Measurements from ENCODE around the gene RSU1.

RSU1 gene

GRCh38 chr10:16794005-16794404 is 23.2 kb downstream of the RSU1 start:
- ChIA-PET CTCF (no interaction called here), POLR2A (ENCODE audit: low non-redundant PET) (no interaction called here)
- H3K27ac ChIP-seq: no peak overlapping the region
- no peak for TF ChIP-seq CTCF (conservative IDR thresholded peaks at IDR 0.05; ENCODE audit: low read depth)
- no peak for DNase-seq (ENCODE audit: low spot score)

DNA sequence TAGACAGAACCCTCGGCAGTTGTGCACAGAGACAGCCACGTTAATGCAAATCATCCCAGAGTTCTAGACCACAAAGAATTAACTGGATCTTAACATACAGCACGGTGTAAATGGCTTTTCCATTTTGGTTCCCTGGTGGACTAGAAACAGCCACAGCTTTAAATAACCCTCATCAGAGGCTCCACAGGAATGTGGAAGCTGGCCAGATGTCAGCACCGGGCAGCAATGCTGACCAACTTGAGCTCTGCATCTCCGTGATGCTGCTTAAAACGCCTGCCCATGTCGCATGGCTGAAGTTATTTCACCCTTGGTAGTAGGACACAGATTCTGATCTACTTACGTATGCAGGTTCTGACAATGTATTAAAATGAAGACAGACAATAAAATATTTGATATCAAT is 24.5 kb downstream of the RSU1 start:
- DNase-seq (ENCODE audit: low spot score): no peak
- ChIA-PET POLR2A (ENCODE audit: low non-redundant PET) (no interaction called here), CTCF (interaction anchor here (0.5 to 0.7 kb wide), 2 partner anchors 16 to 615 kb away, joined by 3 to 4 read pairs; no protein-coding TSS in a partner anchor)
- H3K27ac ChIP-seq: no peak overlapping the region
- TF ChIP-seq CTCF (conservative IDR thresholded peaks at IDR 0.05; ENCODE audit: low read depth): no peak

- ChIA-PET POLR2A (ENCODE audit: low non-redundant PET) (interaction anchor here (0.6 kb wide), 1 partner anchor 993 kb away, joined by 3 read pairs; no protein-coding TSS in a partner anchor), CTCF (interaction anchor here (0.6 kb wide), 1 partner anchor 29 kb away, joined by 4 read pairs; no protein-coding TSS in a partner anchor)
- H3K27ac ChIP-seq: no peak overlapping the region
- no peak for TF ChIP-seq CTCF (conservative IDR thresholded peaks at IDR 0.05; ENCODE audit: low read depth)
- no peak for DNase-seq (ENCODE audit: low spot score)
Measured at GRCh38 chr10:16789765-16790164, 27.5 kb downstream of the RSU1 start.

GRCh38 chr10:16789261-16789660 is 28.0 kb downstream of the RSU1 start:
- no peak overlapping the region for H3K27ac ChIP-seq
- TF ChIP-seq CTCF (conservative IDR thresholded peaks at IDR 0.05; ENCODE audit: low read depth): no peak
- ChIA-PET CTCF (interaction anchor here (0.6 kb wide), 1 partner anchor 468 kb away, joined by 4 read pairs; no protein-coding TSS in a partner anchor), POLR2A (ENCODE audit: low non-redundant PET) (interaction anchor here (0.6 kb wide), 1 partner anchor 994 kb away, joined by 3 read pairs; no protein-coding TSS in a partner anchor)
- DNase-seq (ENCODE audit: low spot score): no peak

GRCh38 chr10:16788778-16789177 is 28.4 kb downstream of the RSU1 start:
- CTCF ChIA-PET: interaction anchor here (0.6 kb wide), 1 partner anchor 468 kb away, joined by 4 read pairs; no protein-coding TSS in a partner anchor
- POLR2A ChIA-PET (ENCODE audit: low non-redundant PET): interaction anchor here (0.6 kb wide), 1 partner anchor 994 kb away, joined by 3 read pairs; no protein-coding TSS in a partner anchor
- TF ChIP-seq CTCF (conservative IDR thresholded peaks at IDR 0.05; ENCODE audit: low read depth): no peak
- no peak for DNase-seq (ENCODE audit: low spot score)
- no peak overlapping the region for H3K27ac ChIP-seq

- CTCF ChIA-PET: no interaction called here
- no peak for TF ChIP-seq CTCF (conservative IDR thresholded peaks at IDR 0.05; ENCODE audit: low read depth)
- no peak for DNase-seq (ENCODE audit: low spot score)
- no peak overlapping the region for H3K27ac ChIP-seq
- POLR2A ChIA-PET (ENCODE audit: low non-redundant PET): no interaction called here
Measured at GRCh38 chr10:16788125-16788524, 29.1 kb downstream of the RSU1 start.

All from RWPE1 (cell line).